ENCODE results near the gene SPTLC2.

- no peak for TF ChIP-seq CTCF (IDR thresholded peaks at IDR 0.05)
- TF ChIP-seq POLR2A (IDR thresholded peaks at IDR 0.05), result no peak
These were observed 22.3 kb upstream of the SPTLC2 start for GRCh38 chr14:77638771-77639171.

Measured in prostate gland (tissue), 2 donors.